ENCODE data around the gene PSMC2. TPM values are rescaled to one million over a fixed set of nuclear protein-coding genes. Genes with fewer than 3 reads are reported as not detected.
A peak's percentile ranks its signal among the peaks of the same experiment; 100 is the strongest.

Gene PSMC2
- 100 to 1,000 TPM in 1 of 3 donors, 10 to 100 TPM in 2; 37.5 to 111 (median 96.7) TPM for polyA plus RNA-seq

- H3K27ac ChIP-seq (ENCODE audit: low read depth, low read length): peak within 1 kb of the TSS; percentile 88
- 0% methylated on average over 25 of the region's 25 CpGs for WGBS, 3 donors
These were observed at the start of gene PSMC2 for GRCh38 chr7:103347507-103348267. TSS of gene PSMC2 (plus strand) at chr7:103347643. CDS start at chr7:103347712, 69 bp downstream.

- WGBS, 3 donors: 0 to 2% (median 1%) methylated on average over 7 of the region's 7 CpGs
These were observed 49.6 kb upstream of the PSMC2 start for GRCh38 chr7:103297837-103298179.

GRCh38 chr7:103299660-103300059 lies 47.8 kb upstream of the PSMC2 start:
- 81 to 87% (median 81%) methylated on average over 6 of the region's 6 CpGs for WGBS, 3 donors

More at GRCh38 chr7:103297837-103298179, 49.6 kb upstream of the PSMC2 start:
- no peak overlapping the region for H3K27ac ChIP-seq (ENCODE audit: low read depth, low read length)

GRCh38 chr7:103301441-103301840 lies 46.0 kb upstream of the PSMC2 start:
- no peak overlapping the region for H3K27ac ChIP-seq (ENCODE audit: low read depth, low read length)
- WGBS, 3 donors: 27 to 63% (median 31%) methylated on average over 2 of the region's 2 CpGs

More at GRCh38 chr7:103299660-103300059, 47.8 kb upstream of the PSMC2 start:
- no peak overlapping the region for H3K27ac ChIP-seq (ENCODE audit: low read depth, low read length)

GRCh38 chr7:103307503-103308231 lies 39.8 kb upstream of the PSMC2 start:
- 57 to 67% (median 64%) methylated on average over 3 of the region's 3 CpGs for WGBS, 3 donors
- H3K27ac ChIP-seq (ENCODE audit: low read depth, low read length): no peak overlapping the region

GRCh38 chr7:103314852-103315251 lies 32.6 kb upstream of the PSMC2 start:
- no peak overlapping the region for H3K27ac ChIP-seq (ENCODE audit: low read depth, low read length)
- 83 to 87% (median 86%) methylated on average over 2 of the region's 2 CpGs for WGBS, 3 donors

- no peak overlapping the region for H3K27ac ChIP-seq (ENCODE audit: low read depth, low read length)
- WGBS, 3 donors: 90 to 92% (median 92%) methylated on average over 2 of the region's 2 CpGs
These were observed 31.0 kb upstream of the PSMC2 start for GRCh38 chr7:103316380-103316941.

- no peak overlapping the region for H3K27ac ChIP-seq (ENCODE audit: low read depth, low read length)
These were observed 30.4 kb upstream of the PSMC2 start for GRCh38 chr7:103317009-103317408.

GRCh38 chr7:103325744-103326143 lies 21.7 kb upstream of the PSMC2 start:
- no peak overlapping the region for H3K27ac ChIP-seq (ENCODE audit: low read depth, low read length)
- WGBS, 3 donors: 89 to 92% (median 91%) methylated on average over 8 of the region's 8 CpGs

GRCh38 chr7:103336761-103337160 lies 10.7 kb upstream of the PSMC2 start:
- WGBS, 3 donors: 73 to 97% (median 79%) methylated on average over 2 of the region's 2 CpGs
- no peak overlapping the region for H3K27ac ChIP-seq (ENCODE audit: low read depth, low read length)

GRCh38 chr7:103338864-103339263 lies 8.6 kb upstream of the PSMC2 start:
- WGBS, 3 donors: 97 to 98% (median 98%) methylated on average over 2 of the region's 2 CpGs
- no peak overlapping the region for H3K27ac ChIP-seq (ENCODE audit: low read depth, low read length)

GRCh38 chr7:103341466-103341865 lies 6.0 kb upstream of the PSMC2 start:
- no peak overlapping the region for H3K27ac ChIP-seq (ENCODE audit: low read depth, low read length)
- 80 to 84% (median 81%) methylated on average over 2 of the region's 2 CpGs for WGBS, 3 donors

GRCh38 chr7:103343332-103343731 lies 4.1 kb upstream of the PSMC2 start:
- no peak overlapping the region for H3K27ac ChIP-seq (ENCODE audit: low read depth, low read length)

- WGBS, 3 donors: 1% methylated on average over 26 of the region's 26 CpGs
- peak overlapping the region; percentile 55 for H3K27ac ChIP-seq (ENCODE audit: low read depth, low read length)
These were observed 3.5 kb upstream of the PSMC2 start for GRCh38 chr7:103343758-103344452.

- 6 to 7% (median 7%) methylated on average over 42 to 43 of the region's 43 CpGs for WGBS, 3 donors
- peak within 1 kb of the TSS; percentile 55 for H3K27ac ChIP-seq (ENCODE audit: low read depth, low read length)
These were observed 2.8 kb upstream of the PSMC2 start, which contains the start of gene DNAJC2 for GRCh38 chr7:103344453-103345149. TSS of gene DNAJC2 (minus strand) at chr7:103344767. CDS start at chr7:103344622, 145 bp downstream.

GRCh38 chr7:103346396-103346795 lies 1.0 kb upstream of the PSMC2 start:
- WGBS, 3 donors: 85 to 89% (median 88%) methylated on average over 5 of the region's 5 CpGs
- H3K27ac ChIP-seq (ENCODE audit: low read depth, low read length): no peak overlapping the region

GRCh38 chr7:103348452-103348851 lies 1.0 kb downstream of the PSMC2 start:
- H3K27ac ChIP-seq (ENCODE audit: low read depth, low read length): no peak overlapping the region
- WGBS, 3 donors: 7 to 16% (median 14%) methylated on average over 13 of the region's 13 CpGs

- 29 to 37% (median 31%) methylated on average over 2 of the region's 2 CpGs for WGBS, 3 donors
- no peak overlapping the region for H3K27ac ChIP-seq (ENCODE audit: low read depth, low read length)
These were observed 1.5 kb downstream of the PSMC2 start for GRCh38 chr7:103348959-103349358.

Data from adipose tissue (tissue), 3 donors.